ENCODE results near the gene MGAT5.
A peak's percentile ranks its signal among the peaks of the same experiment; 100 is the strongest.

Gene MGAT5

GRCh38 chr2:134457353-134457752 lies 203.5 kb downstream of the MGAT5 start:
- DNase-seq (ENCODE audit: extremely low read depth, low read depth): no peak
- TF ChIP-seq, protein P1, sequence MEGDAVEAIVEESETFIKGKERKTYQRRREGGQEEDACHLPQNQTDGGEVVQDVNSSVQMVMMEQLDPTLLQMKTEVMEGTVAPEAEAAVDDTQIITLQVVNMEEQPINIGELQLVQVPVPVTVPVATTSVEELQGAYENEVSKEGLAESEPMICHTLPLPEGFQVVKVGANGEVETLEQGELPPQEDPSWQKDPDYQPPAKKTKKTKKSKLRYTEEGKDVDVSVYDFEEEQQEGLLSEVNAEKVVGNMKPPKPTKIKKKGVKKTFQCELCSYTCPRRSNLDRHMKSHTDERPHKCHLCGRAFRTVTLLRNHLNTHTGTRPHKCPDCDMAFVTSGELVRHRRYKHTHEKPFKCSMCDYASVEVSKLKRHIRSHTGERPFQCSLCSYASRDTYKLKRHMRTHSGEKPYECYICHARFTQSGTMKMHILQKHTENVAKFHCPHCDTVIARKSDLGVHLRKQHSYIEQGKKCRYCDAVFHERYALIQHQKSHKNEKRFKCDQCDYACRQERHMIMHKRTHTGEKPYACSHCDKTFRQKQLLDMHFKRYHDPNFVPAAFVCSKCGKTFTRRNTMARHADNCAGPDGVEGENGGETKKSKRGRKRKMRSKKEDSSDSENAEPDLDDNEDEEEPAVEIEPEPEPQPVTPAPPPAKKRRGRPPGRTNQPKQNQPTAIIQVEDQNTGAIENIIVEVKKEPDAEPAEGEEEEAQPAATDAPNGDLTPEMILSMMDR (IDR thresholded peaks at IDR 0.05; ENCODE audit: low read depth, low read length): no peak

GRCh38 chr2:134457765-134458472 lies 204.0 kb downstream of the MGAT5 start:
- TF ChIP-seq, protein P1 (IDR thresholded peaks at IDR 0.05; ENCODE audit: low read depth, low read length): no peak
- no peak for DNase-seq (ENCODE audit: extremely low read depth, low read depth)

DNA sequence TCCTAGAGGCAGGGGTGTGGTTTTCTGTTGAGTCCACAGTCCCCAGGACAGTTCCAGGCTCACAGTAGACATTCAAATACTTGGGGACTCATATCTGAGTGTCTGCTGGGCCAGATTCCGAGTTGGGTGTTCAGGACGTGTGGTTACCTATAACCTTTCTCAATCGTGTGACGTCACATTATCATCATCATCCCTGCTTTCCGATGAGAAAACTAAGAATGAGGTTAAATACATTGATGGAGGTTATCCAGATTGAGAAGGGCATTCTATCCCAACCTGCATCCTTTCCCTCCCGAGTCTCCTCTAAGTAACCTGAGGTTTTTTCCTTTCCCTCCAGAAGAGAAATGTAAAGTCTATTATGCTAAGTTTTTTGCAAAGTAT lies 204.6 kb downstream of the MGAT5 start:
- no peak for DNase-seq (ENCODE audit: extremely low read depth, low read depth)
- TF ChIP-seq, protein P1 (IDR thresholded peaks at IDR 0.05; ENCODE audit: low read depth, low read length): no peak

GRCh38 chr2:134458950-134459349 lies 205.1 kb downstream of the MGAT5 start:
- no peak for DNase-seq (ENCODE audit: extremely low read depth, low read depth)
- TF ChIP-seq, protein P1 (IDR thresholded peaks at IDR 0.05; ENCODE audit: low read depth, low read length): no peak

DNA sequence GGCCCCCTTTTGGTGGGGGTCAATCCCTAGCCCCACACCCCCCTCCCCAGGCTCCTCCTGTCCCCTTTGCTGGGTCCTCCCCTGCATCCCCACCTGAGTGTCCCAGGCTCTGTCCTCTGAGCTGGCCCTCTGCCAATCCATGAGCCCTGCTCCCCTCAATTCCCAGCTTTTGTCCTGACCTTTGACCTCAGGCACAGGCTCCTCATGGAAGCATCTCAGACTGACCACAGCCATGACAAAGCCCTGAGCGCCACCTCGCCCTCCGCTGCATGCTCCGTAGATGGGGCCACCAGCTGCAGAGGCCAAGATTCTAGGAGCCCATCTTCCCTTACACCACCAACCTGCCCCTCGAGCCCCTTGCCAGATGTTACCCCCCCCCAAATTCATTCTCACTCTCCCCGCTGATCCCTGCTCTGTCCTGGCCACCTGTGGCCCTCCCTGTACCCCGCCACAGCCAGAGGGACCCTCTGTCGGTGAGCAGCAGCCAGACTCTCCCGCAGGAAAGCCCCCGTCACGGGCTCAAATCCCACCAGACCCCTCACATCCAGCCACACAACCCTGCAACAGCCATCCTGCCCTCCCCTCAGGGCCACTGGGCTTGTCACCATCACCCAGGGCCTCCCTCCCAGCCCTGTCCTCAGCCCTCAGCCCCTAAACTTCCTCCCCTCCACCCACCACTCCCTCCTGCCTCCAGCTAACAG lies 206.0 kb downstream of the MGAT5 start:
- no peak for DNase-seq (ENCODE audit: extremely low read depth, low read depth)

DNA sequence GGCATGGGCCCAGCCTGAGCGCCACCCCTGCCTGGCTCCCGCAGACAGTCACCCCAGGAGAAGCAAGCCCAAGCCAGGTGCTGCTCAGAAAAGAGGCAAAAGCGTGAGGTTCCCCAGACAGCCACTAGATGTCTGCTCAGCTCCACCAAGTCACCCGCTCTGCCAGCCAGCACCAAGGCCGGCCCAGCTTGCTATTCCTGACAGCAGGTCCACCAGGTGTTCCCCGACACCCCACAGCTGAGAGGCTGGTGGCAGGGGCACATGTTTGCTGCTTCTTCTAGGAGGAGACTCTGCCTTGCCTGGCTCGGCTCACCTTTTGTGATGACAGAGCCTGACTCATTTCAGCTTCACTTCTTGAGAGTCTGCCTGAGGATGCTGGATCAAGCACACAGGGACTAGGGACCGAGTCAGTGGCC lies 206.7 kb downstream of the MGAT5 start:
- TF ChIP-seq, protein P1 (IDR thresholded peaks at IDR 0.05; ENCODE audit: low read depth, low read length): peak; percentile 45
- no peak for DNase-seq (ENCODE audit: extremely low read depth, low read depth)

More for the DNA sequence above, 206.0 kb downstream of the MGAT5 start:
- TF ChIP-seq, protein P1 (IDR thresholded peaks at IDR 0.05; ENCODE audit: low read depth, low read length): no peak

DNA sequence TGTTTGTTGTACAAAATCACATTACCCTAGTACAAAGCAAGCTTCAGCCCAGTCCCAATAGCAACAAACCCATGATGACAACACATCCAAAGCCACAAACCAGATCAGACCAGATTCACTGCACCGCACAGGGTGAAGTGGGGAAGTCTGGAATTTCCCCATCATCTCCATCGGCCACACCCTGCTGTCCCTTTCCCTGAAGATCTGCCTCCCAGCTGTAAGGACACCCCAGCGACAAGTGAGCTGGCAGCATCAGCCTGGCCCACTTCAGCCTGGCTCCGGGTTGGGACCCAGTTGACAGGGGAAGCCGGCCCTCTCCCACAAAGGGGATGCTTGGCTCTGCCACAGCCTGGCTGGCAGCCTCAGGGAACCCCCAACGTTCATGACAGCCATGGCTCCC lies 207.6 kb downstream of the MGAT5 start:
- TF ChIP-seq, protein P1 (IDR thresholded peaks at IDR 0.05; ENCODE audit: low read depth, low read length): no peak
- no peak for DNase-seq (ENCODE audit: extremely low read depth, low read depth)
